ENCODE measurements around the gene DKC1.
"Not testable (repeated sequence)": the region's sequence is repeated elsewhere in the genome, so short reads cannot be mapped to it uniquely, and the experiment has no call there.

DKC1 gene

DNA sequence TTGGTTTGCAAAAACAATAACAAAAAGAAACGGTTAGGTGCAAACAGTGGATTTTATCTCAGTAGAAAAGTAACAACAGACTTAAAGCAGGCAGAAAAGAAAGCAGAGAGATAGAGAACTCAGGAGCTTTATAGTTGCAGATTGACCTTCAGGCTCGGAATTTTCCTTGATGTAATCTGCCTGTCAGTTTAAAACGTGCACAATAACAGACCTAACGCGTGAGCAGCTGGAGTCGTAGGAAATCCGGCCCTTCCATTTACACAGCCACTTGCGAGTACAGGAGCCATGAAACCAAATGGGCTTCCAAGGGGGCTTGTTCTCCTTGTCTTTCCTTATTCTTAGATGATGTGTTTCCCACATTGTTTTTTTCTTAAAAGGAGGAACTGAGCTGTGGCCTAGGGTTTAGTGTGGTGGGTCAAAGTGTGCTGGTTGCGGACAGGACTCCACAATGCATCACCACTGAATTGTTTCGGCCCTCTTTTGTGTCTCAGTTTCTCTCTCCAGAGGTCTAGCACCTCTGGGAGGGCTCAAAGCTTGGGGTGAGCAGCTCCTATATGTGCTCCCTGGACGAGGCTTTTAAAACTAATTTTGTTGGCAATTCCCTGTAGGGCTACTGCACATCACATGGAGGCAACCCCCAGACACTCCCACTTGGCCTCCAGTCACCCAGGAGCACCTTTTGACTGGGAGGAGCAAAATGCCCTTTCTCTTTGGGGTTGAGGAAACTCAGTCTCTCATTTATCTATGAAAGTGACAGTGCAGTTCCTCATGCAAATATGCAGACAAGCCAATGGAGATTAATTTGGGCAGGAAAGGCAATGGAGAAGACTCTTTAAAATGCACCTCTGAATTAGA lies 56.5 kb downstream of the DKC1 start:
- H3K4me3 ChIP-seq (ENCODE audit: low read depth, low read length), result no peak overlapping the region
- no peak for DNase-seq (ENCODE audit: low read depth, low spot score)
- in situ Hi-C loops (cut with HindIII; ENCODE audit: low sequenced_read_pairs), result no loop called here
- TF ChIP-seq, protein P1, sequence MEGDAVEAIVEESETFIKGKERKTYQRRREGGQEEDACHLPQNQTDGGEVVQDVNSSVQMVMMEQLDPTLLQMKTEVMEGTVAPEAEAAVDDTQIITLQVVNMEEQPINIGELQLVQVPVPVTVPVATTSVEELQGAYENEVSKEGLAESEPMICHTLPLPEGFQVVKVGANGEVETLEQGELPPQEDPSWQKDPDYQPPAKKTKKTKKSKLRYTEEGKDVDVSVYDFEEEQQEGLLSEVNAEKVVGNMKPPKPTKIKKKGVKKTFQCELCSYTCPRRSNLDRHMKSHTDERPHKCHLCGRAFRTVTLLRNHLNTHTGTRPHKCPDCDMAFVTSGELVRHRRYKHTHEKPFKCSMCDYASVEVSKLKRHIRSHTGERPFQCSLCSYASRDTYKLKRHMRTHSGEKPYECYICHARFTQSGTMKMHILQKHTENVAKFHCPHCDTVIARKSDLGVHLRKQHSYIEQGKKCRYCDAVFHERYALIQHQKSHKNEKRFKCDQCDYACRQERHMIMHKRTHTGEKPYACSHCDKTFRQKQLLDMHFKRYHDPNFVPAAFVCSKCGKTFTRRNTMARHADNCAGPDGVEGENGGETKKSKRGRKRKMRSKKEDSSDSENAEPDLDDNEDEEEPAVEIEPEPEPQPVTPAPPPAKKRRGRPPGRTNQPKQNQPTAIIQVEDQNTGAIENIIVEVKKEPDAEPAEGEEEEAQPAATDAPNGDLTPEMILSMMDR (IDR thresholded peaks at IDR 0.05; ENCODE audit: low read depth, low read length), result no peak

DNA sequence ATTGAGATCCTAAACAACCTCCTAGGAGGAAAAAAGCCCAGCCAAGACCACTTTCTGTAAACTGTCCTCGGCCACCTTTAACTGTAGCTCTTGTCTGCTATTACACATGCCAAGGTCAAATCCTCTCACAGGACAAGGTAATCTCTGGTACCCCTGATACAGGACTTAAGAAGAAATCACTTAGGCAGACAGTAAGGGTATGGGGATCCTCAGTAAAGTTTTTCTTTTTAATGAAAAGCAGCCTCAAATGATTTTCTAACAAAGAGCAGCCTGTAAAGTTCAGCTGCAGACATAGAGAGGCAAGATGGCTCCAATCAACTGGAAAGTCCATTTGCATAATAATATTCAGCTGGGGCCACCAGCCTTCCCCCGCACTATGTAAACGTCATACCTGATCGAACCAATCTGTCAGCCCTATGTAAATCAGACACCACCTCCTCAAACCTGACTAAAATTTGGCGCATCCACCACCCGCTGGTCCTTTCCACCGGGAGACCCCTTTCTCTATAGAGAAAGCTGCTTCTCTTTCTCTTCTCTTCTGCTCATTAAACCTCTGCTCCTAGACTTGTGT lies 57.2 kb downstream of the DKC1 start:
- TF ChIP-seq, protein P1 (IDR thresholded peaks at IDR 0.05; ENCODE audit: low read depth, low read length), result no peak
- no peak overlapping the region for H3K4me3 ChIP-seq (ENCODE audit: low read depth, low read length)
- in situ Hi-C loops (cut with HindIII; ENCODE audit: low sequenced_read_pairs), result no loop called here
- no peak for DNase-seq (ENCODE audit: low read depth, low spot score)

DNA sequence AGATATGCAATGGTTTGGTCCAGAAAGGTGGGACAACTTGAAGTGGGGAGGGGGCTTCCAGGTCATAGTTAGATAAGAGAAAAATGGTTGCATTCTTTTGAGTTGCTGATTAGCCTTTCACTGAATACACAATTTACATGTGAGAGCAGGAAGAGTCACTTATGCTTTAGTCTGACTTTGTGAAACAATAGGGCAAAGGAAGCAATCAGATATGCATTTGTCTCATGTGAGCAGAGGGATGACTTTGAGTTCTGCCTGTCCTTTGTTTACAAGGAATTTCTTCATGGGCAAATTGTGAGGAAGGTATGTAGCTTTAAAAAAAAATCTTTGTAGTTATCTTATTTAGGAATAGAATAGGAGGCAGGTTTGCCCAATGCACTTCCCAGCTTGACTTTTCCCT lies 58.9 kb downstream of the DKC1 start:
- in situ Hi-C loops (cut with HindIII; ENCODE audit: low sequenced_read_pairs), result no loop called here
- TF ChIP-seq, protein P1 (IDR thresholded peaks at IDR 0.05; ENCODE audit: low read depth, low read length), result no peak
- H3K4me3 ChIP-seq (ENCODE audit: low read depth, low read length), result no peak overlapping the region

DNA sequence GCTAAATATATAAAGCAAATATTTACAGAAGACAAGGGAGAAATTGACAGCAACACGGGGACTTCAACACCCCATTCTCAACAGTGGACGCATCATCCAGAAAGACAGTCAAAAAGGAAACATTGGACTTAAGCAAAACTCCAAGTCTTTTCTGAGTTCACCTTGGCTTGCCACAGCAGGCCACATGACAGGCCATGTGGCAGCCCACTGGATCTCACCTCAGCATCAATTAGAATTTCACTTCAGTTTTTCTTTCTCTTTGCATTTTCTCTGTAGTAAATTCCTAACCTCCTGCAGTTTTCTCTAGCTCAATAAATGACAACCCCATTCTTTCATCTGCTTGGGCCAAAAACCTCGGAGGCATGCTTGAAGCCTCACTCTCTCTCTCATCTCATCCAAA lies 59.4 kb downstream of the DKC1 start:
- in situ Hi-C loops (cut with HindIII; ENCODE audit: low sequenced_read_pairs), result no loop called here
- H3K4me3 ChIP-seq (ENCODE audit: low read depth, low read length), result no peak overlapping the region
- DNase-seq (ENCODE audit: low read depth, low spot score), result no peak
- TF ChIP-seq, protein P1 (IDR thresholded peaks at IDR 0.05; ENCODE audit: low read depth, low read length), result no peak

More for the DNA sequence above, 58.9 kb downstream of the DKC1 start:
- no peak for DNase-seq (ENCODE audit: low read depth, low spot score)

DNA sequence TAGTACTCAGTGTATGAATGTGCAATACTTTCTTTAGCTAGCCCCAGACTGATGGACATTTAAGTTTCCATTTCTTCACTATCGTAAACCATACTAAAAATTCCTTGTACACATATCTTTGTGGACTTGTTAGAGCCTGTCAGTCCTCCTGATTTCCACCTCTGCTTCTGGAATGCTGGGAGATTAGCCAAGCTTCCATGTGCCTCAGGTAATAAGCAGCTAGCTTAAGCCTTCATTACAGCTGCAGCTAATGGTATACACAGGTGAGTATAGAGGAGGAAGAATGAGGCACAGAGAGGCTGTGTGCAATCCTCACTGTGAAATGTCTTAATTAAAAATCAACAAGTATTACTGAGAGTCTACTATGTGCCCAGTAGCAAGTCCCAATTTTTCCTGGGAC lies 62.0 kb downstream of the DKC1 start:
- no peak overlapping the region for H3K4me3 ChIP-seq (ENCODE audit: low read depth, low read length)
- no peak for DNase-seq (ENCODE audit: low read depth, low spot score)
- TF ChIP-seq, protein P1 (IDR thresholded peaks at IDR 0.05; ENCODE audit: low read depth, low read length), result no peak
- in situ Hi-C loops (cut with HindIII; ENCODE audit: low sequenced_read_pairs), result no loop called here

DNA sequence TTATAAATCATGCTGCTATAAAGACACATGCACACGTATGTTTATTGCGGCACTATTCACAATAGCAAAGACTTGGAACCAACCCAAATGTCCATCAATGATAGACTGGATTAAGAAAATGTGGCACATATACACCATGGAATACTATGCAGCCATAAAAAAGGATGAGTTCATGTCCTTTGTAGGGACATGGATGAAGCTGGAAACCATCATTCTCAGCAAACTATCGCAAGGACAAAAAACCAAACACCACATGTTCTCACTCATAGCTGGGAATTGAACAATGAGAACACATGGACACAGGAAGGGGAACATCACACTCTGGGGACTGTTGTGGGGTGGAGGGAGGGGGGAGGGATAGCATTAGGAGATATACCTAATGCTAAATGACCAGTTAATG lies 62.9 kb downstream of the DKC1 start:
- H3K4me3 ChIP-seq (ENCODE audit: low read depth, low read length); in situ Hi-C loops (cut with HindIII; ENCODE audit: low sequenced_read_pairs); DNase-seq (ENCODE audit: low read depth, low spot score): not testable (repeated sequence)

All from astrocyte of the spinal cord (primary cell).